ENCODE measurements around the gene ANKS1B. TPM values are rescaled to one million over a fixed set of nuclear protein-coding genes. Genes with fewer than 3 reads are reported as not detected.
"Not testable (repeated sequence)": the region's sequence is repeated elsewhere in the genome, so short reads cannot be mapped to it uniquely, and the experiment has no call there.

The ANKS1B gene
- total RNA-seq, 1 donor from 2014 or later, result not detected

DNA sequence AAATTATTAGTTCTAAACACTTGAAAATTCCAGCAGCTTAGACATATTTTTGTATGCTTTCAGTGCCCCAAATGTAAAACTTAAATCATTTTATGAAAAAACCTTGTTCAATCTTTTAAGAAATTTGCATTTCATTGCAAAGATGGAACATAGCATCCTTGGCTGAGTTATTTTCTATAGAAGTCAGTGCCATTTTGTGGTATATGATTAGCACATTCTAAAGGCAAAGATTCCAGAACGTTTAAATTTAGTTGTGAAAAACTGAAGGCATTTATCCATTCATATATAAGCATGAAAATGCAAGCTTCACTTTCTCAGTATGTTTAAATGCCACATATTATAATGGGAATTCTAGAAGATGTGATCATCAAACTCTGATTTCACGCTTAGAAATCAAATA, 1007.5 kb downstream of the ANKS1B start:
- no peak for DNase-seq

DNA sequence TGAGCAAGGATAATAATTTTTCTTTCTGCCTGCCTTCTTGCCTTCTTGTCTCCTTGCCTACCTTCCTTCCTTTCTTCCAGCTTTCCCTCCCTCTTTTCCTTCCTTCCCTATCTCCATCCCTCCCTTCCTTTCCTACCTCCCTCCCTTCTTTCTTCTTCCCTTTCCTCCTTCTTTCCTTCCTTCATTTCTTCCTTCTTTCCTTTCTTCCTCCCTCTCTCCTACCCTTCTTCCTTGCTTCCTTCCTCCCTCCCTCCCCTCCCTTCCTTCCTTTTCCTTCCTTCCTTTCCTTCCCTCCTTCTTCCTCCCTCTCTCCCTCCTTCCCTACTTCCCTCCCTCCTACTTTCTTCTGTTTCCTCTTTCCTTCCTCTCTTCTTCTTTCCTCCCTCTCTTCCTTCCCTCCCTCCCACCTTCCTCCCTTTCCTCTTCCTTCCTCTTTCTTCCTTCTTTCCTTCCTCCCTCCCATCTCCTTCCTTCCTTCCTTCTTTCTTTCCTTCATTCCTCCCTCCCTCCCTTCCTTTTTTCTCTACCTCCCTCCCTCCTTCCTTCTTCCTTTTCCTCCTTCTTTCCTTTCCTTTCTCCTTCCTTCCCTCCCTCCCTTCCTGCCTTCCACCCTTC, 1009.9 kb downstream of the ANKS1B start:
- no peak for DNase-seq

DNA sequence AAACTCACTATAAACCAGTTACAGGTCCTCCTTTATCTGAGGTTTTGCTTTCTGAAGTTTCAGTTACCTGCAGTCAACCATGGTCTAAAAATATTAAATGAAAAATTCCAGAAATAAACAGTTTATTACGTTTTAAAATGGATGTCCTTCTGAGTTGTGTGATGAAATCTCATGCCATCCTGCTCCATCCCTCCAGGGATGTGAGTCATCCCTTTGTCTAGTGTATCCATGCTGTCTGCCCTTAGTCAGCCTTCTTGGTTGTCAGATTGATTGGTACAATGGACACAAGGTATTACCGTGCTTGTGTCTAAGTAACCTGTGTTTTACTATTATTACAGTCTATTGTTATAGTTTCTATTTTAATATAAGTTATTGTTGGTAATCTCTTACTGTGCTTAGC, 1011.3 kb downstream of the ANKS1B start:
- DNase-seq, result no peak

DNA sequence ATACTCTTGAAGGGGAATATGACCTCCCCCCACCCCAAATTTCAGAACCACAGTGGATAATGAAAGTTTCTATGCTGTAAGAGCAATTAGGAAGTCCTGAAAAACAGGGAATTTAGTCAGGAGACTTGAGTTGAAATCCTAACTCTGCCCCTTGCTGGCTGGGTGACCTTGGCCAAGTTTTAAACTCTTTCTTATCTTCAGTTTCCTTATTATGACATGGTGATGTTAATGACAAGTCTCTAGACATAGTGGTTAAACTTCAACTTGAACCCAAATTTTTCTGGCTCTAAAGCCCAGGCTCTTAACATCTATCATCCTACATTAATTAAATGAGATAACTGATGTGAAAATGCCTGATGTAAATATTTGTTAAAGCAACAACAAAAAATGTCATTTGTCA, 1013.8 kb downstream of the ANKS1B start:
- no peak for DNase-seq

DNA sequence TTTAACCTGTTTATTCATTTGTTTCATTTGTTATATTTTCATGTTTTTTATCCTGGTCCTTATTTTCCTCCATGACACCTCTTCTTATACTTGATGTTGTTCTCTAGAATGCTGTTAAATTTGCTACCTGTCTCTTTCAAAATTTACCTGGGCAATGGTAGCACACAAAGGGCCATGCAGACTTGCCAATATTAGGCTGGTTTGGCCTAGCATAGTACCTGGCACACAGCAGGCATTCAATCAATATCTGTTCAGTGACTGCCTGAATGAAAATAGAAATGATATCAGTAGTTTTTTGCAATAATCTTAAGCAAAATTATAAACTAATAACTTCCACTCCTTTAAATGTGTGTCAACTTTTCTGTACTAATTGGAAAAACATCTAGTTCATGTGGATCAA, 1014.5 kb downstream of the ANKS1B start:
- DNase-seq, result no peak

DNA sequence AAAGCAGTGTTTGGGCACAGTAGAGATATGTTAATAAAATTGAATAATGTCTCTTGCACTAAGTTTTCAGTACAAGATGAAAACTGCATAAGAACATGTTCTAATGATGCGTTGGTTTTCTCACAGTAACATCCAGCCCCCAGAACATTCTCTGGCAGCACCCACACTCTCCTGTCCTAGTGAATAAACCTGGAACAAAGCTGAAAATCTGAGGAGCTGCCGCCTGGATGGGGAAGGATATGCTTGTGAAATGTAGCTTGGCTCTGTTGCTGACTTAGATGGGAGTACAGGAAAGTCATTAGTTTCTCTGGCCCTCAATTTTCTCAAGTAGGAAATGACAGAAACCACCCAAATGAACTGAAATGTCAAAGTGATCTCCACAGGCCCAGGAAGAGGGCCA, 1015.8 kb downstream of the ANKS1B start:
- DNase-seq, result no peak

DNA sequence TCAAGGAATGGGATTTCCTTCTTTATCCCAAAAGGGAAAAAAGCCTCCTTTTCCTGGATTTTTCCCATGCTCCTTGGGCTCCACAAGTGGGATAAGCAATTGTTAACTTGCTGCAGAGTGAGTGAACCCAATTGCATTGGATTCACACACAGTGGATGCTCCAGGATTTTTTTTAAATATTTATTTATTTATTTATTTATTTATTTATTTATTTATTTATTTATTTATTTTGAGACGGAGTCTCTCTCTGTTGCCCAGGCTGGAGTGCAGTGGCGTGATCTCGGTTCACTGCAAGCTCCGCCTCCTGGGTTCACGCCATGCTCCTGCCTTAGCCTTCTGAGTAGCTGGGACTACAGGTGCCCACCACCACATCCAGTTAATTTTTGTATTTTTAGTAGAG, 1027.6 kb downstream of the ANKS1B start:
- DNase-seq, result not testable (repeated sequence)

DNA sequence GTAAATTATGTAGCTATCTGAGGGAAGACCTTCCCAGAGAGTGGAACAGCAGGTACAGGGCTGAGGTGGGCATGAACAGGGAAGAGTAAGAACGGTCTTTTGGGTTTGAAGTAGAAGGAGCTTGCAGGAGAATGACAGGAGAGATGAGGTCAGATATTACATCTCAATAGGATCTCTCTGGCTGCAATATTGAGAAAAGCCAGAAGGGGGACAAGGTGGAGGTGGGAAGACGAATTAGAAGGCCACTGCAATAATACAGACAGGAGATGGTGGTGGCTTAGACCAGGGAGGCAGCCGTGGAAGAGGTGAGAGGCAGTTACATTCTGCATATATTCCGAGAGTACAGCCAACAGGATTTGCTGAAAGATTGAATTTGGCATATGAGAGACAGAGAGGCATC, 1029.5 kb downstream of the ANKS1B start:
- peak; percentile 37 for DNase-seq

DNA sequence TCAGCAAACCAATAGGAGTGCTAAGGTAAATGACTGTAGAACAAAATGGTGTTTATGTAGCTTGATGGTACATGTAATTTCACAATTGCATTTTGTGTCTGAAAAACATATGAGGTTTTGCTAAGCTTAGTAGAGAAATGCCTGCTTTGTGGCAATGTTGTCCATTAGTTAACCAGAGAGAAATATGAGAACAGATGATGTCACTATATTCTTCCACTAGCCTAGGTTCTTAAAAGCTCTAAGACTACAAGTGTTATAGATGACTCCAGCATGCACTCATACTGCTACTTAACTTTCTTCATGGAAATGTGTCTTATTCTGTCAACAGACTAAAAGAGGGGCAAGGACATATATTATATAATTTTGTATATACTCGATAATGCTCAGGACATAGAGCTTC, 1030.2 kb downstream of the ANKS1B start:
- DNase-seq, result no peak

DNA sequence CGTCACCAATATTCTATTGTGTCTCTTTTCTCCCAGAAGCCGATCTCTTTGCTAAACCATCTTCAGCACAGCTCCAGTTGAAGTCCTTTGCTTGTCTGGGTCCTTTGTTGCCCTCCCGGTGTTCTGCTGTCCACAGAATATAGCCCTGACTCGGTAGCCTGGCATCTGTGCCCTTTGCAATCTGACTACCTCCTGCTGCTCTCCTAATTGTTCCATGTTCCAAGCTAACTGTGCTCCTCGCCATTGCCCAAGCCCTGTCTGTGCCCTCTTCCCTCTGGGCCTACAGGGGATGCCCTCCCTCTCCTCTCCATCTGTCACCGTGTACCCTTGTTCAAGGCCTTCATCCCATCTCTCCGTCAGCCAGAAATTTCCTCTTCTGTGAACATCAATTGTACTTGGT, 1033.3 kb downstream of the ANKS1B start:
- DNase-seq, result no peak

DNA sequence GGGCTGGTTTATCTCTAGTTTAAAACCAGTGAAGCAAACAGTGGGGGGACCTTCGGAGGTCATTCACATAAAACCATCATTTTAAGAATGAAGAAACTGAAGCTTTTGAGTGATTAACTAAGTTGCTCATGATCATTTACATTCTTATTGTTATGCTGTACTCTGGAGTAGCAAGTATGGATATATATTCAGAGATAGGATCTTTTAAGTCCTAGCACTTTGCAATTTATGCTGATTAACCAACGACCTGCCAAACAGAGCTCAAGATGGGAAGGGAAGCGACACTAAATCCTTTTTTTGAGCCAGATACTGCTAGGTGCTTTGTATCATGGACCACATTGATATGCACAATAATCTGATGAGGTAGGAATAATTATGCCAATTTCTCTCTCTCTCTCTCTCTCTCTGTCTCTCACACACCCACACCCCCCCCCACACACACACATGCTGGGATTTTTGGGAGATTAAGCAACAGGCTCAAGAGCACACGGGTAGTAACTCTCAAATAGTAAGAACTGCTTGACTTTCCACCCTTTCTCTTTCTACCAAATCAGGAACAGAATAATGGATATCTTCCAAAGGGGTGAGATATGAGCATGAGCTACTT, 1036.3 kb downstream of the ANKS1B start:
- DNase-seq, result no peak

DNA sequence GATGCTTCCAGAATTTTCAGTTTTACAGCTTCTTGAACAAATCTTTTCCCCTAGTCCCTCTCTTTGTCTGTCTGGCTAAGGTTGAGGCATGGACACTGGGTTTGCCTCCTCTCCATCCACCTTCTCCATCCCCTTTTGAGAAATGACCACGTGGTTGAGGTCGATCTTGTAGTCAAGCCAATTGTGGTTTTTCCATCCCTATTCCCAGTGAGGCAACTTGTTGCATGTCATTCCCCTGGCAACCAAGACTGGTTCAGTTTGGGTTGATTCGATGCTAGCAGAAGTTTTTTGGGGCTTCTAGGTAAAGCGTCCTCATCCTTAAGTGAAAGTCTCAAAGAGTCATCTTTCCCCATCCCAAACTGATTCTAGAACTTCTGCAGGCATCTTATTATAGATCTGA, 1038.9 kb downstream of the ANKS1B start:
- no peak for DNase-seq

DNA sequence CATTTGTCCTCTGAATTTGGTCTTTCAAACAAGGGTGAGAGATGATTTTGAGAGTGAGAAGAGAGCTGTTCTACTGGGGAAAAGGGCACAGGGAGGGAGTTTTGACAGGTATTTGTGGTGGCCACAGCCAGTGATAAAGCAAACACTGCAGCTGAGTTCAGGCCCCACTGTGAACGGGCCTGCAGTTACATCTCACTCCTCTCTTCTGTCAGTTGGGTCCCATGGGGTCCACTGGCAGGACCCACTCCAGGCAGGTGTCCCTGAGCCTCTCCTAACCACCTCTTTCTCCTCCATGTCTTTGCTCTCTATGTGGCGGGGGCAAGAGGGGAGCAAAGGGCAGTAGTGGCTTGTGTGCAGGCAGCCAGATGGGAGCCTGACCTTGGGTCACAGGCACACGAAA, 1044.8 kb downstream of the ANKS1B start:
- DNase-seq, result no peak

DNA sequence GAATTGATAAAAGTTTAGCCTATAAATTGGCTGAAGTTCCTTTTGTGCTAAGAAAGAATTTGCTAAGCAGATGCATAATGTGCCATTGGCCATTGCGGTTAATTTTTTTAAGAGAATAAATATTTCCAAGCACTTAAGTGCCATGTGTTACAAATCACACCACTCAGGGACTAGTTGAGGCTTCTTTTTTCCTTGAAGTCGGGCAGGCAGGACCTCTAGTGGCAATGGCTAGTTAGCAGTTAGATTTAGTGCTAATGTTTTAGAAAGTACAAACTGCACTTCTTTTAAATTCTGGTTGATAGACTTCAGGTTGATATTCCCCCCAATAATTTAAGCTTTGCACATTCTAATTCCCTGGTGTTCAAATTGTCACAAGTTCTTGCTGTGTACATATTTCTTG, 1045.4 kb downstream of the ANKS1B start:
- DNase-seq, result peak; percentile 60

DNA sequence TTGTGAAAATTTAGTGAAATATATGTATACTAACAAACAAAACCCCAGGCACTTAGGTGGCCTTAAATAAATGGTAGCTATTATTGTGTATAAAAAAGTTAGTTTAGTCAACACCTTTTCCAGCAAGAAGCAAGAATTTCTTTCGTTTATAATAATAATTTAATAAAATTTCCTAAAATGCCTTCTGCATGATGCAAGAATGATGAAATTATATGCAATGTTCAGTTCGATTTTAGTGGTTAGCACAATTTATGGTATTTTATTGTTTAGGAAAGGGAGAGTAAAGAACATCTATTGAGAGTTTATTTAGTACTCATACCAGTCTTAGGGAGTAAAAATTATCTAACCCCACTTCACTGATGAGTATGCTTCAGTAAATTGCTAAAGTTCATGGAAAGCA, 1048.9 kb downstream of the ANKS1B start:
- DNase-seq, result no peak

DNA sequence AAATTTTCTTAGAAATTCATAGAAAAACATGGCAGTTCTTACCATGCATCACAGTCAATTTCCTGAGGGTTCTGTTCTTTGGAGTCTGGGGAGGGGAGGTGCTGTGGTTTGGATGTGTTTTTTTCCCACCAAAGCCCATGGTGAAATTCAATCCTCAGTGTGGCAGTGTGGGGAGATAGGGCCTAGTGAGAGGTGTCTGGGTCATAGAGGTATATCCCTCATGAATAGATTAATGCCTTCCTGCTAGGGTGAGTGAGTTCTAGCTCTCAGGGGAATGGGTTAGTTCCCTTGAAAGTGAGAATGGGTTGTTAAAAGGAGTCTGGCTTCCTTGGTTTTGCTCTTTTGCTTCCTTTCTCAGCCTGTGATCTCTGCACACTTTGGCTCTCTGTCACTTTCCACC, 1061.9 kb downstream of the ANKS1B start:
- DNase-seq, result no peak

DNA sequence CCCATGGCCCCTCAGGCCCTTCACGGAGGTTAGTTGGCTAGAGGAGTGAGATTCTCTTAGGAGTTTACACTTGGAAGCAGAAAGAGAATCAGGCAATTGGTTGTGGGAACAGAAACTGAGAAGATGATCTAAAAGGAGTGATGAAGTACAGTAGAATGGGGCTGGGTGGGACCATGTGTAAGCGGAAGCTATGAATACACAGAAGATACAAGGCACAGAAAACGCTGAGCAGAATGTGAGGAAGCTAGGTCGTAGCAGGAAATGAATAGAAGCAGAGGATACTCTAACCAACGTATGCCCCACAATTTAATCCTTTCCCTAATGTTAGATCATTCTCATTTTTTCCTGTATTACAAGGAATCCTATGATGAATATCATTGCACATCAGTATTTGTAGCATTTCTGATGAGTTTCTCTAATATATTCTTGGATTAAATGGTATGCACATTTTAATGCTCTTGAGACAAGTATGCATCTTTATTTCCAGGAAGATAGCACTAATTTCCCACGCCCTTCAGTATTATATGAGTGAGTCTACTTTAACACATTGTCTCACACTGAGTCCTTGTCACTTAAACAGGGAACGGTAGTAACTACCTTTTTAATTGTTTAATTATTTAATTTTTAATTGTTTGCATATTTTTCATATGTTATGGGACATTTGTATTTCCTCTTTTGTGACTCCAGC, 1066.4 kb downstream of the ANKS1B start:
- no peak for DNase-seq

DNA sequence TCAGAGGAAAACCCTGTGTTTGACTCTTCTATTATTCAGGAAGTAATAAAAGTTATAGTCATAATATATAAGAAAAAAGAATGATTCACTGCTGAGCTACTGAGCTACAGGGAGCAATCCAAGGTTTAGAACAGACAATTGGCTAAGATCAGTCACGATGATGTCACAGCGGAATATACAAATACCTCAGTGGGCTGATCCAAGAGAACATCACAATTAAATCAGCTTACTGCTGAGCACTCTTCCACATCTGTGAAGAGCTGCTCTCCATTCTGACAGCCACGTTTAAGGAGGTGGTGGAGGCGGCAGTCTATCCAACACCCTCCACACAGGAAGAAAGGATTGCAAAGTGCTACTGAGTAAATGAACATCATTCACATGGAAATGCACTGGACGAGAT, 1068.6 kb downstream of the ANKS1B start:
- DNase-seq, result no peak

DNA sequence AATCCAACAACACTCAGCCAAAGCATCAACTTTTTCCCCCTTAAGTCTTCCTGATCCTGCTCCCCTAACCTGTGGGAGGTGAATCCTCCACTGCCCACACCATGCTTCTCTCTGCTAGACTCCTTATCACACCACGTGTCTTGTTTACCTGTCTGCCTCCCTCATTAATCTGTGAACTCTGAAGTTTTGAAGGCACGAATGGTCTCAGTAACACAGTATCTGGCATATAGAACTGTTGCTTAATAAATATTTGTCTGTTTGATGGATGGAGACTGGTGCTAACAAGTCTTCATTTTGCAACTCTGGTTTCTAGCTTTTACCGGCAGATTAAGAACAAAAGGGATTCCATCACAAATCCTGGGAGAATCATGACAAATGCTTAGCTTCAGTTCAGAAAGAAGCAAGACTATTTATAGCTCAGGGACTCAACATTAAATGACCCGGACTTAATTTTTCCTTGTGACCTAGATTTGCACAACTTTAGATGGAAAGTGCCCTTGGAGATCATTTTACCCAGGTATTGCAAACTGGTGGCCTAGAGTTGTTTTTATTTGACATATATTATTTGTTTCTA, 1072.2 kb downstream of the ANKS1B start:
- no peak for DNase-seq

DNA sequence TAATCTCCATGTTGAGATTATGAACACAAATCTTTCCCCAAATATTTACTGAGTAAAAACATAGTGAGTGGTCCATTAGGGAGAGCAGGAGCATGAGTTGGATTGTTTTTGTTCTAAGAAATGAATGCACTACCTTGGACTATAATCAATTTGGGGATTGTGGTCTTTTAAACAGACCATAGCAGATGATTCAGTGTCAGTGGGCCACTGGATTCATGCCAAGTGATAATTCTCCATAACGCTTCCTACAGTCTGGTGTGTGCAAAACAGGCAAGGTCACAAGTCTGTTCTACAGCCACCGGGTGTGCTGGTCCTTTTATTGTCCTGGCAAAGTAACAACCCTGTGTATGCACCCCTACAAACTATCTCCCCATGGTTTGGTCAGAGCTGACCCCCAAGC, 1073.3 kb downstream of the ANKS1B start:
- no peak for DNase-seq

DNA sequence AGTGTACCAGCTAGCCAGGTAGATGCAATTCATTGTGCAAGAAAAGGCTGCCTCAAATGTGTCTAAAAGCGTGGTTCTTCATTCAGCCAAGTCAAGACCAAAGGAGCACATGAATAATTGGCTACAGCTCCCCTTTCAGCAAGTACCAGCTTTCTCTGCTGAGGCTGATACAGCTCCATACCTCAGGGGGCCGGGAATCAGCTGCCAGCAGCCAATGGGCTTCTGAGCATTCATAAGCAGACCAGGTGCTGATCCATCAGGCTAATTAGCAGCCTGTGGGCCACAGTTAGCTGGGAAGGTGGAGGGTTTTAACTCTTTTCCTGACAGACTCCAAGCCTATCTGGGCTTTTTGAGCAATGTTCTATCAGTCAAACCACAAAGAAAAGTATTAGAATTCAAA, 1075.0 kb downstream of the ANKS1B start:
- no peak for DNase-seq

DNA sequence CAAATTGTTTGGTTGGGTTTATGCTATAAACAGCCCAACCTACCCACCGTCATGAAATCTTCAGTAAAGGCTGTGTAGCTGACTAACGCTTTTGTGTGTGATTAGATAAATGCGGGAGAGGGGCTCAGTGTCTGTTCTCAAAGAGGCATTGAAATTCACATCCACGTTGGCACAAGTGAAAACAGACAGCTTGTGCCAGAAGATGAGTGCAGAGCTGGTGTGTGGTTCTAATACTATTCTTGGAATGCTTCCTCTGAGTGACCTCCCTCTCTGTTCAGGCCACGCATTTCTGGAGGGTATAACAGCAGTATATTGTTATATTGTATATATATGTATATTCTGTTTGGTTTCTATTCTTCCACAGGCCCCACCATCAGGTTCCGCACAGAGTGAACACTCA, 1075.9 kb downstream of the ANKS1B start:
- DNase-seq, result no peak

DNA sequence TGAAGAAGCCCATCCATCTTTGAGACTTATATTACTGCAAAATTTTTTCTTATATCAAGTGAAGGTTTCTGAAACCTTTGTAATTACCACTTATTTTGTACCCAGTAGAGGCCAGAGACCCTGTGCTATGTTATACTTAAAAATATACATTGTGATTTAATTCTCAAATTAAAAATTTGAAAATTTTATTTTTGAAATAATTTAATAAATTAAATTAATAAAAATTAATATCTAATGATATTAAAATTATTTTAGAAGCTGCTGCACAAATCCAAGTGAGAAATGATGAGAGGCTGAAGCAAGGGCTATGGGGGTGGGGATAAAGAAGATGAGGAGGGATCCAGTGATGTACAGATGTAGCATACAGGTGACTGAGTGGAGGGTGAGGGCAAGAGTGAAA, 1080.9 kb downstream of the ANKS1B start:
- DNase-seq, result no peak

DNA sequence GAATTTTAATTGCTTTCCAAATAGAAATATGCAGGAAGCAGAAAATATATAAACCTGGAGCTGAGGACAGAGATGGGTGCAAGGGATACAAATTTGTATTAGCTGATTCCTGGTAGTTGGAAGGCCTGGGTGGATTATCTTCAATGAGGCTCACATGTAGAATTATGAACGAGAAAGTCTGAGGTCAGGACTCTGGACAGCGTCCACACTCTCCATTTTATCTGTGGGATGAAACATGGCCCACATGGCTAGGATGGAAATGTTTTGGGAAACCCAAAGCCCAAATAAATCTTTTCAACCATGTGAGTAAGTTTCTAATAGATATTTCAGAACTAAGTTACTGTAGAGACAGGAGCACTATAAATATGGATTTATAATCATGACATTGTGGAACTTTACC, 1083.5 kb downstream of the ANKS1B start:
- no peak for DNase-seq

Measured in dermis blood vessel endothelial cell (primary cell).